ENCODE results near the gene CNTNAP5.

- TF ChIP-seq, protein P1, sequence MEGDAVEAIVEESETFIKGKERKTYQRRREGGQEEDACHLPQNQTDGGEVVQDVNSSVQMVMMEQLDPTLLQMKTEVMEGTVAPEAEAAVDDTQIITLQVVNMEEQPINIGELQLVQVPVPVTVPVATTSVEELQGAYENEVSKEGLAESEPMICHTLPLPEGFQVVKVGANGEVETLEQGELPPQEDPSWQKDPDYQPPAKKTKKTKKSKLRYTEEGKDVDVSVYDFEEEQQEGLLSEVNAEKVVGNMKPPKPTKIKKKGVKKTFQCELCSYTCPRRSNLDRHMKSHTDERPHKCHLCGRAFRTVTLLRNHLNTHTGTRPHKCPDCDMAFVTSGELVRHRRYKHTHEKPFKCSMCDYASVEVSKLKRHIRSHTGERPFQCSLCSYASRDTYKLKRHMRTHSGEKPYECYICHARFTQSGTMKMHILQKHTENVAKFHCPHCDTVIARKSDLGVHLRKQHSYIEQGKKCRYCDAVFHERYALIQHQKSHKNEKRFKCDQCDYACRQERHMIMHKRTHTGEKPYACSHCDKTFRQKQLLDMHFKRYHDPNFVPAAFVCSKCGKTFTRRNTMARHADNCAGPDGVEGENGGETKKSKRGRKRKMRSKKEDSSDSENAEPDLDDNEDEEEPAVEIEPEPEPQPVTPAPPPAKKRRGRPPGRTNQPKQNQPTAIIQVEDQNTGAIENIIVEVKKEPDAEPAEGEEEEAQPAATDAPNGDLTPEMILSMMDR (IDR thresholded peaks at IDR 0.05), result no peak
- TF ChIP-seq EZH2 (IDR thresholded peaks at IDR 0.05; ENCODE audit: borderline replicate concordance, insufficient read depth, low read depth, low read length, poor library complexity, severe bottlenecking), result no peak
Measured at GRCh38 chr2:124213977-124214587, 189.0 kb downstream of the CNTNAP5 start.
